HTERT RPE-1 (cell line): ENCODE measurements around the gene XRCC2.
"Not testable (repeated sequence)": the region's sequence is repeated elsewhere in the genome, so short reads cannot be mapped to it uniquely, and the experiment has no call there.

Source experiments
- in situ Hi-C: fragments of 300-500 bp; cut with MboI; formaldehyde crosslinking; loops from 4 replicates; pipeline ENCODE4 v1.14.3; 2020; ENCODE audit warnings: low sequenced_read_pairs

XRCC2 gene

DNA sequence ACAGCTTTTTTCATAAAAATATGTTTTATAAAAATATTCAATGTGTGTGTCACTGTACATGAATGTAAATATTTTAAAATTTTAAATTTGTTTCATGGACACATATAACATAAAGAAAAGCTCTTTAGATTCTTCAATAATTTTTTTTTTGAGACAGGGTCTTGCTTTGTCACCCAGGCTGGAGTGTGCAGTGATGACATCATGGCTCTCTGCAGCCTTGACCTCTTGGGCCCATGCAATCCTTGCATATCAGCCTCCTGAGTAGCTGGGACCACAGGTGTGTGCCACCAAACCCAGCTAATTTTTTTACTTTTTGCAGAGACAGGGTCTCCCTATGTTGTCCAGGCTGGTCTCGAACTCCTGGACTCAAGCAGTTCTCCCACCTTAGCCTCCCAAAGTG lies 9.9 kb downstream of the XRCC2 start:
- in situ Hi-C loops: no loop called here

- in situ Hi-C loops: no loop called here
Measured at GRCh38 chr7:152664636-152665035, 11.3 kb downstream of the XRCC2 start.

- in situ Hi-C loops: no loop called here
Measured at GRCh38 chr7:152663931-152664330, 12.0 kb downstream of the XRCC2 start.

DNA sequence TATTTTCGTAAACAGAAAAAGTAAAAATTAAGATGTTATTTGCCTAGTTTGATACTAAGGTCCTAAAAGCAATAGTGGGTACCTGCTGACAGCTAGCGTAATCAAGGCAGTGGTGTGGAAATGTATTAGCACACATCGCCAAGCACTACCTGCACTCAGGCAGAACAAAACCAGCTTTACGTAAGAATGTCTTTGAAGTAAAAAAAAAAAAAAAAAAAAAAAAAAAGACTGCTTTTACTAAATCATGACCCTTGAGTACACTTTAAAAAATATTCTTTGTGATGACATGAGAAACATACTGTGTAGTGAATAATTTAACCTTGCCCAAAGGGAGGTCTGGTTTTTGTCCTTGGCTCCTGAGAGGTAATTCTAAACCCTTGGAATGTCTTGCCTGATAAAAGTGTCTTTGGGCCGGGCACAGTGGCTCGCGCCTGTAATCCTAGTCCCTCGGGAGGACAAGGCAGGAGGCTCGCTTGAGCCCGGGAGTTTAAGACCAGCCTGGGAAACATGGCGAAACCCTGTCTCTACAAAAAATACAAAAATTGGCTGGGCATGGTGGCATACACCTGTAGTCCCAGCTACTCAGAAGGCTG lies 12.7 kb downstream of the XRCC2 start:
- in situ Hi-C loops: no loop called here

GRCh38 chr7:152661479-152661878 lies 14.5 kb downstream of the XRCC2 start:
- in situ Hi-C loops: no loop called here

DNA sequence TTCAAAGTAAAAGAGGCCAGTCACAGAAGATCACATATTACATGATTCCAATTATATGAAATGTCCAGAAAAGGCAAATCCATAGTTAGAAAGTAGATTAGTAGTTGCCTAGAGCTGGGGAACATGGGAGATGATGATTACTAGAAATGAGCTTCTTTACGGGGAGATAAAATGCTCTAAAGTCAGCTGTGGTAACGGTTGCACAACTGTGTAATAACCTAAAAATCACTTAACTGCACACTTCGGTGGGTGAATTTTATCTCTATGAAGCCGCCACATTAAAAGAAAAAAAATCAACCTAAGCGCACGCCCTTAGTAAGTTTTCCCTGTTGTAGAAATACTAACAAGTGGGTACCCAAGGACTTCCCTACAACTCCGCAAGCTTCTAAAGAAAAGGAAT lies 15.9 kb downstream of the XRCC2 start:
- in situ Hi-C loops: no loop called here

DNA sequence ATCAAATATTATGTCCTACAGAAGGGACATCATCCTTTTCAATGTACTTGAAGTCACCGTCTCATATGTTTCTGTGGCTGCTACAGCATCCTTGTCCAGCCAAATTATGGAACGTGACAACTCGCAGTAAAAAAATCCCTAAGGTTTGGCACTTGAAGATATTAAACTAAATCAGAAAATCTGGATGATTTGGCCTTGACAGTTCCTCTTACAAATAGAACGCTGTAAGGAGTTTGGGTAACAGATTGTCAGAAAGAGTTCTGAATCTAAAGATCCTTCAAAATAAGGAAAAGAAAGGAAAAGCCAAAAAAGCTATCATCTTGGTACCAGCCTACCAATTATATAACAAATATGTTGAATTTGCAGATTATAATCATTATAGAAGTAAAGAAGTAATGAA lies 21.0 kb downstream of the XRCC2 start:
- in situ Hi-C loops: no loop called here

DNA sequence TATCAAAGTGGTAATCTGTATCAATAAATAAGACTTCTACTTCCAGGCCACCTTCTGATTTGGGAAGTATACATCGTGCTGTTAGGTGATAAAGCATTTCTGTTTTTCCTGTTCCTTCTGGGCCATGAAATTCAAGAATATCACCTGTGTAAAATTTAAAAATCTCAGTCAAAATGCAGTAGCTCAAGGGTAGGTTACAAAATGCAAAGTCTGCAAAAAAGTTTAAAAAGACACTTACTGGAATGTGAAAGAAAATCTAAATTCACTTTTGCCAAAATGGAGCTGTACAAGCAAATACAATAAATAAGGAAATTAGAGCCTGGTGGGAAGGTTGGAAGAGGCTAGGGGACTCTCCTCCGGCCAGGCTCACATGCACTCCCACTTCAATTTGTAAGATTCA lies 26.7 kb downstream of the XRCC2 start:
- in situ Hi-C loops: no loop called here

GRCh38 chr7:152647009-152647408 lies 28.9 kb downstream of the XRCC2 start:
- in situ Hi-C loops: no loop called here

- in situ Hi-C loops: not testable (repeated sequence)
Measured at GRCh38 chr7:152646579-152646978, 29.4 kb downstream of the XRCC2 start.

- in situ Hi-C loops: no loop called here
Measured at GRCh38 chr7:152643979-152644559, 31.9 kb downstream of the XRCC2 start.

DNA sequence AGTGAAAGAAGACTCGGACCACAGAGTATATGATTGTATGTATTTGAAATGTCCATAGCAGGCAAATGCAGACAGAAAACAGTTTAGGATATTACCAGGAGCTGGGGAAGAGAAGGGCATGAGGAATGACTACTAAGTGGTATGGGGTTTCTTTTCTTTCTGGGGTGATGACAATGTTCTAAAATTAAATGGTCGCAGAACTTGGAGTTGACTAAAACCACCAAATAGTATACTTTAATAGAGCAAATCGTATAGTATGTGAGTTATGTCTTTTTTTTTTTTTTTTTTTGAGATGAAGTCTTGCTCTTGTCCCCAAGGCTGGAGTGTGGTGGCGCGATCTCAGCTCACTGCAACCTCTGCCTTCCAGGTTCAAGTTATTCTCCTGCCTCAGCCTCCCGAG lies 34.6 kb downstream of the XRCC2 start:
- in situ Hi-C loops: no loop called here

DNA sequence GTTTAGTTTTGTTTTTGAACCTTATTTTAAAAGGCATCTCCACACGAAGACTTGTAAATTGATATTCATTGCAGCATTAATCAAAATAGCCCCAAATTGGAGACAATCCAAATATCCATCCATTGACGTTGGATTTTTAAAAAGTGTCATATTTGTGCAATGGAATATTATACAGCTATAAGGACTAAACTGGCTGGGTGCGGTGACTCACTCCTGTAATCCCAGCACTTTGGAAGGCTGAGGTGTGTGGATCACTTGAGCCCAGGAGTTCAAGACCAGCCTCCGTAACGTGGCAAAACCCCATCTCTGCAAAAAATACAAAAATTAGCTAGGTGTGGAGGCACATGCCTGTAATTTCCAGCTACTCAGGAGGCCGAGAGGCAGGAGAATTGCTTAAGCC lies 35.1 kb downstream of the XRCC2 start:
- in situ Hi-C loops: no loop called here

- in situ Hi-C loops: no loop called here
Measured at GRCh38 chr7:152637920-152638580, 37.9 kb downstream of the XRCC2 start.

DNA sequence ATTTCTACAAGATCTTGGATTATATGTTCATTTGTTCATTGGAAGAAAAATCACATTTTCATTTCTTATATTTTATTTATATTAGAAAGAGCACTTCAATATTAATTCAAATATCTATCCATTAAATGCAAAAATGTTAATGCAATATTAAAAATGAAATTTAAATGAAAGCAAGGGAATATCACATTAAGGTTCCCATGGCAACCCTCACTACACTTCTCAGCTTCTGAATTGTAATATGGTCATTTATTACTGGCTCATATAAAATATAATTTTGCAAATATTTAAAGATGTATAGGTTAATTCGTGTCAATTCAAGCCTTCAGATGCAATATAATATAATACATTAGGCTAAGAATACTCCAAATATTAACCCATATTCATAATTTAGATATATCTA lies 38.8 kb downstream of the XRCC2 start:
- in situ Hi-C loops: no loop called here

DNA sequence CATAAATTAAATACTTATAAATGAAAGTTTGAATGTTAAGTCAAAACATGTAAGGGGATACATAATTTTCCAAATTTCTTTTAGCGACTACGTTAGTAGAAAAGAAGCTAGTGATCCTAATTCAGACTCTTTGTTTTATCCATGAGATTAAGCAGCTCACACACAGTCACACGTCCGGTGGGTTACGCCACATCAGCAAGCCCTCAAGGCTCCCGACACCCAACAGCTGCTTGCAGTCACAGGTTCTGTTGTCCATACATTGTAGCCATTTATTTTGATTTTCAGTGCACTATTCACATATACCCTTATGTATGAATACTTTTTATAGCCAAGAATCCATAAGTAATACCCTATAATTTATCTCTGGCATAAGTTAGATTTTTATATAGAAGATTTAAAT lies 39.5 kb downstream of the XRCC2 start:
- in situ Hi-C loops: no loop called here

GRCh38 chr7:152633504-152633903 lies 42.4 kb downstream of the XRCC2 start:
- in situ Hi-C loops: no loop called here

- in situ Hi-C loops: no loop called here
Measured at GRCh38 chr7:152633072-152633471, 42.9 kb downstream of the XRCC2 start.

GRCh38 chr7:152628772-152629171 lies 47.2 kb downstream of the XRCC2 start:
- in situ Hi-C loops: not testable (repeated sequence)

DNA sequence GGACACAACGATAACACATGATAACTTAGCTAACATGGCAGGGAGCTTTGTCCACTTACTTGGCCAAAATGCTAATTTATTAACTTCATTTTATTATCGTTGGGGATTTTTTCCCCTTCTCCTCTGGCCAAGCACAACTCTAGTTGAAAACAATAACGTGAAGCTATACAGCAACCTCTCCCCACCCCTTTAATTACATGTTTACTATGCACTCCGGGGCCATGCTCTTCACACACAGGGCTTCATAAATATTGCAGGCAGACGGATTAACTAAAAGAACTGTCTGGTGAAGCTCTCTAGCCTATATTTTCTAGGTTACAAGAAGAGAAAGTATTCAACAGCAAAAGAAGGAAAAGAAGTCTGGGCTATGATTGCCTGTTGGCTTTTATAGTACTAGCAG lies 51.7 kb downstream of the XRCC2 start:
- in situ Hi-C loops: no loop called here

GRCh38 chr7:152621426-152621825 lies 54.5 kb downstream of the XRCC2 start:
- in situ Hi-C loops: no loop called here

GRCh38 chr7:152619027-152619739 lies 56.8 kb downstream of the XRCC2 start:
- in situ Hi-C loops: no loop called here
